Measurements from ENCODE around the gene UTF1. TPM values are rescaled to one million over a fixed set of nuclear protein-coding genes. Genes with fewer than 3 reads are reported as not detected.

The UTF1 gene
- total RNA-seq, 2 donors from 2014 or later: 9.2 TPM; not detected in 1

DNA sequence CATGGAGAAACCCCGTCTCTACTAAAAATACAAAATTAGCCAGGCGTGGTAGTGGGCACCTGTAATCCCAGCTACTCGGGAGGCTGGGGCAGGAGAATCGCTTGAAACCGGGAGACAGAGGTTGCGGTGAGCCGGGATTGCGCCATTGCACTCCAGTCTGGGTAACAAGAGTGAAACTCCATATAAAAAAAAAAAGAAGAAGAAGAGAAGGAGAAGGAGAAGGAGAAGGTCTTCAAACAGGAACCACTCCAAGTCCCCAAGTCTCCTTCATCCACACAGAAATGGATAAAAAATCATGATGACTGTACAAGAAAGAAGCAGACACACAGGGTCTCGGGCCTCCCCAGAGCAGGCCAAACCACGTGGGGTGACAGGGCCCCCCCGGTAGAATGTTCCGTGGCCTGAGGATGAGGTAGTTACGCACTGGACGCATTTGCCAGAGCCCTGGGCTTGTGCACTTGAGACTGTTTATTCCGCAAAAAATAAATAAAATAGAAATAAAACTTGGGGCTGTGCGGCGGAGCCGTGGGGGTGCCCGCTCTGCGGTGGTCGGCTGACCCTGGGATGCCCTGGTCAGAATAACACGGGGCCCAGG is 23.4 kb downstream of the UTF1 start:
- 89% methylated on average over 22 of the region's 22 CpGs for WGBS
- Histone ChIP-seq H3K4me1 (replicated peaks) (peaks cover 12% of the 10 kb centered on the region), H3K4me3 (no peak overlapping the region), H3K36me3 (no peaks in the 10 kb centered on the region), H3K27ac (no peak overlapping the region), H3K27me3 (replicated peaks; ENCODE audit: insufficient read depth) (peaks cover 2% of the 10 kb centered on the region), H3K9me3 (no peaks in the 10 kb centered on the region)
- TF ChIP-seq POLR2AphosphoS5 (IDR thresholded peaks at IDR 0.05) (no peak), POLR2A (IDR thresholded peaks at IDR 0.05) (no peak), CTCF (IDR thresholded peaks at IDR 0.05) (no peak)
- intact Hi-C loops (cut with DNase I): no loop called here
- no peak for DNase-seq (ENCODE audit: low spot score)

- intact Hi-C loops (cut with DNase I): no loop called here
- Histone ChIP-seq H3K27me3 (replicated peaks; ENCODE audit: insufficient read depth) (peaks cover 1% of the 10 kb centered on the region), H3K36me3 (no peaks in the 10 kb centered on the region), H3K9me3 (no peaks in the 10 kb centered on the region), H3K4me1 (replicated peaks) (peaks cover 17% of the 10 kb centered on the region), H3K4me3 (no peak overlapping the region), H3K27ac (no peak overlapping the region)
- WGBS: 74% methylated on average over 13 of the region's 13 CpGs
- no peak for DNase-seq (ENCODE audit: low spot score)
- no peak for TF ChIP-seq POLR2AphosphoS5 (IDR thresholded peaks at IDR 0.05)
- no peak for TF ChIP-seq CTCF (IDR thresholded peaks at IDR 0.05)
- TF ChIP-seq POLR2A (IDR thresholded peaks at IDR 0.05): no peak
These were observed 24.6 kb downstream of the UTF1 start for GRCh38 chr10:133254421-133255120.

- no peaks in the 10 kb centered on the region for H3K9me3 ChIP-seq
- intact Hi-C loops (cut with DNase I): no loop called here
- no peaks in the 10 kb centered on the region for H3K27me3 ChIP-seq (replicated peaks; ENCODE audit: insufficient read depth)
- H3K27ac ChIP-seq: no peak overlapping the region
- TF ChIP-seq POLR2A (IDR thresholded peaks at IDR 0.05): no peak
- no peak for TF ChIP-seq POLR2AphosphoS5 (IDR thresholded peaks at IDR 0.05)
- no peak for DNase-seq (ENCODE audit: low spot score)
- 95% methylated on average over 11 of the region's 15 CpGs for WGBS
- H3K36me3 ChIP-seq: no peaks in the 10 kb centered on the region
- H3K4me1 ChIP-seq (replicated peaks): peaks cover 17% of the 10 kb centered on the region
- H3K4me3 ChIP-seq: no peak overlapping the region
These were observed 25.3 kb downstream of the UTF1 start for GRCh38 chr10:133255323-133255722.

- DNase-seq (ENCODE audit: low spot score): peak; percentile 72
- Histone ChIP-seq H3K27me3 (replicated peaks; ENCODE audit: insufficient read depth) (no peaks in the 10 kb centered on the region), H3K36me3 (no peaks in the 10 kb centered on the region), H3K9me3 (no peaks in the 10 kb centered on the region), H3K4me3 (no peak overlapping the region), H3K27ac (peak overlapping the region; percentile 69 to 74), H3K4me1 (replicated peaks) (peaks cover 23% of the 10 kb centered on the region)
- intact Hi-C loops (cut with DNase I): no loop called here
- peak in 3 of 4 experiments; percentile 30 to 71 (median 39) for TF ChIP-seq CTCF (IDR thresholded peaks at IDR 0.05)
- TF ChIP-seq POLR2A (IDR thresholded peaks at IDR 0.05): no peak
- peak; percentile 51 for TF ChIP-seq POLR2AphosphoS5 (IDR thresholded peaks at IDR 0.05)
- 7% methylated on average over 27 of the region's 27 CpGs for WGBS
These were observed 27.6 kb downstream of the UTF1 start for GRCh38 chr10:133257489-133258065.

- no peaks in the 10 kb centered on the region for H3K36me3 ChIP-seq
- H3K27me3 ChIP-seq (replicated peaks; ENCODE audit: insufficient read depth): no peaks in the 10 kb centered on the region
- H3K27ac ChIP-seq: peak overlapping the region; percentile 69 to 74
- no peak overlapping the region for H3K4me3 ChIP-seq
- TF ChIP-seq CTCF (IDR thresholded peaks at IDR 0.05) (no peak), POLR2A (IDR thresholded peaks at IDR 0.05) (peak; percentile 16), POLR2AphosphoS5 (IDR thresholded peaks at IDR 0.05) (peak; percentile 43)
- H3K4me1 ChIP-seq (replicated peaks): peaks cover 23% of the 10 kb centered on the region
- H3K9me3 ChIP-seq: no peaks in the 10 kb centered on the region
- intact Hi-C loops (cut with DNase I): no loop called here
- 52% methylated on average over 20 of the region's 21 CpGs for WGBS
- peak; percentile 83 for DNase-seq (ENCODE audit: low spot score)
These were observed 28.2 kb downstream of the UTF1 start for GRCh38 chr10:133258066-133258817.

Data from prostate gland (tissue), 2 donors.